HEK293T (cell line): ENCODE results near the gene HDAC9.

ENCODE experiments used
- CTCF ChIA-PET: fragments of 350-600 bp; formaldehyde crosslinking; extraction: SDS; loops from one replicate; lab custom pipeline; 2021; ENCODE audit warnings: antibody characterized with exemption, inconsistent platforms; lab: Yijun Ruan, JAX
- POLR2A ChIA-PET: fragments of 350-600 bp; formaldehyde crosslinking; extraction: SDS; loops from one replicate; lab custom pipeline; 2020; ENCODE audit warnings: antibody characterized with exemption, inconsistent platforms; lab: Yijun Ruan, JAX
- DNase-seq: peaks from one replicate; pipeline ENCODE4 v3.0.0; 2012; ENCODE audit warnings: mixed read lengths; ENCODE audit errors: extremely low spot score
- ARNT ChIP-seq: fragments of 450-650 bp; IDR thresholded peaks from 2 replicates; pipeline ENCODE4 v1.6.1; 2017; ENCODE audit warnings: mild to moderate bottlenecking
- BHLHE40 ChIP-seq: fragments of 450-650 bp; IDR thresholded peaks from 2 replicates; pipeline ENCODE4 v1.6.1; 2016; ENCODE audit warnings: mild to moderate bottlenecking, moderate library complexity, borderline replicate concordance
- CTBP1 ChIP-seq: fragments of 450-650 bp; IDR thresholded peaks from 2 replicates; pipeline ENCODE4 v1.6.1; 2016; ENCODE audit warnings: borderline replicate concordance
- ELF4 ChIP-seq: fragments of 450-650 bp; IDR thresholded peaks from 2 replicates; pipeline ENCODE4 v1.6.1; 2017; ENCODE audit warnings: antibody characterized with exemption
- FOXA1 ChIP-seq: fragments of 450-650 bp; IDR thresholded peaks from 2 replicates; pipeline ENCODE4 v1.6.1; 2016; ENCODE audit warnings: mild to moderate bottlenecking
- FOXK2 ChIP-seq: fragments of 450-650 bp; IDR thresholded peaks from 2 replicates; pipeline ENCODE4 v1.6.1; 2016; ENCODE audit warnings: mild to moderate bottlenecking
- FOXM1 ChIP-seq: fragments of 450-650 bp; IDR thresholded peaks from 2 replicates; pipeline ENCODE4 v1.6.1; 2017; ENCODE audit warnings: mild to moderate bottlenecking, borderline replicate concordance
- HDGF ChIP-seq: fragments of 450-650 bp; IDR thresholded peaks from 2 replicates; pipeline ENCODE4 v1.6.1; 2017; ENCODE audit warnings: antibody characterized with exemption, borderline replicate concordance
- L3MBTL2 ChIP-seq: fragments of 450-650 bp; conservative IDR thresholded peaks from 2 replicates; pipeline ENCODE4 v1.6.1; 2016; ENCODE audit warnings: mild to moderate bottlenecking
- LEF1 ChIP-seq: fragments of 450-650 bp; IDR thresholded peaks from 2 replicates; pipeline ENCODE4 v1.6.1; 2017; ENCODE audit warnings: mild to moderate bottlenecking, borderline replicate concordance
- NFRKB ChIP-seq: fragments of 450-650 bp; IDR thresholded peaks from 2 replicates; pipeline ENCODE4 v1.6.1; 2016; ENCODE audit warnings: mild to moderate bottlenecking, moderate library complexity
- PKNOX1 ChIP-seq: fragments of 450-650 bp; IDR thresholded peaks from 2 replicates; pipeline ENCODE4 v1.6.1; 2016
- SP1 ChIP-seq: fragments of 450-650 bp; IDR thresholded peaks from 2 replicates; pipeline ENCODE4 v1.6.1; 2017
- SUZ12 ChIP-seq: fragments of 450-650 bp; IDR thresholded peaks from 2 replicates; pipeline ENCODE4 v1.6.1; 2016; ENCODE audit warnings: mild to moderate bottlenecking
- TARDBP ChIP-seq: fragments of 450-650 bp; IDR thresholded peaks from 2 replicates; pipeline ENCODE4 v1.6.1; 2016
- ZNF384 ChIP-seq: fragments of 450-650 bp; IDR thresholded peaks from 2 replicates; pipeline ENCODE4 v1.6.1; 2016

Gene HDAC9

GRCh38 chr7:19011212-19011611 is 515.7 kb downstream of the HDAC9 start:
- ChIA-PET CTCF (no interaction called here), POLR2A (no interaction called here)
- DNase-seq = no peak
- TF ChIP-seq ZNF384 = no peak
- no peak for TF ChIP-seq TARDBP
- TF ChIP-seq HDGF = no peak
- no peak for TF ChIP-seq SP1
- no peak for TF ChIP-seq L3MBTL2
- TF ChIP-seq PKNOX1 = no peak
- no peak for TF ChIP-seq BHLHE40
- TF ChIP-seq NFRKB = no peak
- TF ChIP-seq FOXA1 = no peak
- no peak for TF ChIP-seq ELF4
- no peak for TF ChIP-seq FOXM1
- no peak for TF ChIP-seq SUZ12
- no peak for TF ChIP-seq FOXK2

- CTCF ChIA-PET = no interaction called here
- POLR2A ChIA-PET = no interaction called here
- no peak for TF ChIP-seq CTBP1
- no peak for TF ChIP-seq ARNT
- TF ChIP-seq FOXK2 = no peak
- TF ChIP-seq FOXA1 = no peak
- TF ChIP-seq SP1 = no peak
- no peak for TF ChIP-seq PKNOX1
- no peak for TF ChIP-seq TARDBP
- TF ChIP-seq BHLHE40 = no peak
- TF ChIP-seq FOXM1 = no peak
- no peak for TF ChIP-seq SUZ12
- no peak for TF ChIP-seq ZNF384
- TF ChIP-seq HDGF = no peak
- no peak for TF ChIP-seq L3MBTL2
- TF ChIP-seq NFRKB = no peak
- TF ChIP-seq ELF4 = no peak
- no peak for TF ChIP-seq LEF1
- DNase-seq = no peak
Measured at GRCh38 chr7:19015098-19015497, 519.5 kb downstream of the HDAC9 start.

DNA sequence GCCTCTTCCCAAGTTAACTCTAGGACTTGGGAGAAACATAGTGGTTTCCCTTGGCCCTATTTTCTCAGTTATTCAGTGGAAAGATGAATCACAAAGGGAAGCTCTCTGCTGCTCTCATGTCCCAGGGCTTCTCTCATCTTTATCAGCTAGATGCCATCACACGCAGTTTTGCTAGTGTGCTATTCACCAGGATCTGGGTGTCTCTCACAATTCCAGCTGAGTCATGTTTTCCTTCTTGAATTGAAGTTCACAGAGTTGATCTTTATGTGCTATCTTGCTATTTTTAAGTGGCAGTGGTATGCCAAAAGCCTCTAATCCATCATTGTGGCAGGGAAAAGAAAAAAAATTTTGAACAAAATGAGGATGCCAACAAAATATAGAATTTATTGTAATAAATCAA is 520.6 kb downstream of the HDAC9 start:
- no peak for DNase-seq
- ChIA-PET CTCF (interaction anchor here (1.2 kb wide), 1 partner anchor 106 kb away, joined by 5 read pairs; no protein-coding TSS in a partner anchor), POLR2A (no interaction called here)
- TF ChIP-seq L3MBTL2 (no peak), NFRKB (no peak), SUZ12 (no peak), BHLHE40 (no peak), HDGF (no peak)

GRCh38 chr7:19017374-19017773 is 521.8 kb downstream of the HDAC9 start:
- ChIA-PET CTCF (no interaction called here), POLR2A (no interaction called here)
- no peak for DNase-seq
- TF ChIP-seq TARDBP (no peak), PKNOX1 (no peak), FOXA1 (no peak), FOXM1 (no peak), L3MBTL2 (no peak), HDGF (no peak), ARNT (no peak), BHLHE40 (no peak), ELF4 (no peak), SP1 (no peak), SUZ12 (no peak), FOXK2 (no peak), CTBP1 (no peak), ZNF384 (no peak), NFRKB (no peak), LEF1 (no peak)

GRCh38 chr7:19020062-19020461 is 524.5 kb downstream of the HDAC9 start:
- POLR2A ChIA-PET = no interaction called here
- TF ChIP-seq ZNF384 (no peak), FOXA1 (no peak), HDGF (no peak), ELF4 (no peak), ARNT (no peak), LEF1 (no peak), FOXK2 (no peak)
- CTCF ChIA-PET = no interaction called here
- no peak for DNase-seq

- TF ChIP-seq SUZ12 (no peak), TARDBP (no peak), FOXK2 (no peak), FOXA1 (no peak), LEF1 (no peak), HDGF (no peak), L3MBTL2 (no peak), ARNT (no peak), FOXM1 (no peak), ELF4 (no peak), SP1 (no peak), PKNOX1 (no peak), CTBP1 (no peak), ZNF384 (no peak), NFRKB (no peak), BHLHE40 (no peak)
- POLR2A ChIA-PET = no interaction called here
- CTCF ChIA-PET = no interaction called here
- DNase-seq = no peak
Measured at GRCh38 chr7:19020711-19021110, 525.2 kb downstream of the HDAC9 start.
